ENCODE data around the gene HMGA1.
"Not testable (repeated sequence)": the region's sequence is repeated elsewhere in the genome, so short reads cannot be mapped to it uniquely, and the experiment has no call there.

HMGA1 gene

DNA sequence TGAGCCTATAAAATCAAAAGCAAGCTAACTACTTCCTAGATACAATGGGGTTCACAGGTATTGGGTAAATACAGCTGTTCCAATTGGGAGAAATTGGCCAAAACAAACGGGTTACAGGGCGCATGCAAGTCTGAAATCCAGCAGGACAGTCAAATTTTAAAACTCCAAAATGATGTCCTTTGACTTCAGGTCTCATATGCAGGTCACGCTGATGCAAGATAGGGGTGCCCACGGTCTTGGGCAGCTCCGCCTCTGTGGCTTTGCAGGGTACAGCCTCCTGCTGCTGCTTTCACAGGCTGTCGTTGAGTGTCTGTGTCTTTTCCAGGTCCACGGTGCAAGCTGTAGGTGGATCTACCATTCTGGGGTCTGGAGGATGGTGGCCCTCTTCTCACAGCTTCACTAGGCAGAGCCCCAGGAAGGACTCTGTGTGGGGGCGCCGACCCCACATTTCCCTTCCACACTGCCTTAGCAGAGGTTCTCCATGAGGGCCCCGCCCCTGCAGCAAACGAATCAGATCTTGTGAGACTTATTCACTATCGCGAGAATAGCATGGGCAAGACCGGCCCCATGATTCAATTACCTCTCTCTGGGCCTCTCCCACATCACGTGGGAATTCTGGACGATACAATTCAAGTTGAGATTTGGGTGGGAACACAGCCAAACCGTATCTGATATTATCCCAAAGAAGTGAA lies 24.0 kb downstream of the HMGA1 start:
- Mint-ChIP-seq H3K9me3 (peaks cover 53% of the 10 kb centered on the region), H3K4me1 (no peaks in the 10 kb centered on the region), H3K36me3 (ENCODE audit: low read depth) (peaks cover 37% of the 10 kb centered on the region), H3K4me3 (no peak overlapping the region), H3K27ac (no peak overlapping the region), H3K27me3 (ENCODE audit: low read depth, poor library complexity) (peaks cover 2% of the 10 kb centered on the region)
- TF ChIP-seq, protein P1, sequence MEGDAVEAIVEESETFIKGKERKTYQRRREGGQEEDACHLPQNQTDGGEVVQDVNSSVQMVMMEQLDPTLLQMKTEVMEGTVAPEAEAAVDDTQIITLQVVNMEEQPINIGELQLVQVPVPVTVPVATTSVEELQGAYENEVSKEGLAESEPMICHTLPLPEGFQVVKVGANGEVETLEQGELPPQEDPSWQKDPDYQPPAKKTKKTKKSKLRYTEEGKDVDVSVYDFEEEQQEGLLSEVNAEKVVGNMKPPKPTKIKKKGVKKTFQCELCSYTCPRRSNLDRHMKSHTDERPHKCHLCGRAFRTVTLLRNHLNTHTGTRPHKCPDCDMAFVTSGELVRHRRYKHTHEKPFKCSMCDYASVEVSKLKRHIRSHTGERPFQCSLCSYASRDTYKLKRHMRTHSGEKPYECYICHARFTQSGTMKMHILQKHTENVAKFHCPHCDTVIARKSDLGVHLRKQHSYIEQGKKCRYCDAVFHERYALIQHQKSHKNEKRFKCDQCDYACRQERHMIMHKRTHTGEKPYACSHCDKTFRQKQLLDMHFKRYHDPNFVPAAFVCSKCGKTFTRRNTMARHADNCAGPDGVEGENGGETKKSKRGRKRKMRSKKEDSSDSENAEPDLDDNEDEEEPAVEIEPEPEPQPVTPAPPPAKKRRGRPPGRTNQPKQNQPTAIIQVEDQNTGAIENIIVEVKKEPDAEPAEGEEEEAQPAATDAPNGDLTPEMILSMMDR (IDR thresholded peaks at IDR 0.05) = no peak
- no peak for DNase-seq

DNA sequence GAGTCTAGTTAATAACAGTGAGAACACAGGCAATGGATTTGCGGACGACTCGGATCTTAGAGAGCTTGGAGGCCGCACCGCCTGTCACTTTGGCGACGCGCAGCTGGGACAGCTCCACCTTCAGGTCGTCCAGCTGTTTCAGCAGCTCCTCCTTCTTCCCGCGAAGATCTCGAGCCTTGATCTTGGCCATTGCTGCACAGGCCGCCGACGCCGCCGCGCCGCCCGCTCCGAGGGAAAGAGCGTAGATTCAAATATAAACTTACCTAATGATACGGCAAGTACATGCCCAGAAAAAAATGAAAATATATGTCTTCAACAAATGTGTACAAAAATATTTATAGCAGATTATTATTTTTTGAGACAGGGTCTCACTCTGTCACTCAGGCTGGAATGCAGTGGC lies 26.8 kb downstream of the HMGA1 start:
- H3K27me3 Mint-ChIP-seq (ENCODE audit: low read depth, poor library complexity); H3K4me3 Mint-ChIP-seq; H3K4me1 Mint-ChIP-seq; DNase-seq; H3K27ac Mint-ChIP-seq: not testable (repeated sequence)
- Mint-ChIP-seq H3K36me3 (ENCODE audit: low read depth) (peaks cover 37% of the 10 kb centered on the region), H3K9me3 (peaks cover 58% of the 10 kb centered on the region)

DNA sequence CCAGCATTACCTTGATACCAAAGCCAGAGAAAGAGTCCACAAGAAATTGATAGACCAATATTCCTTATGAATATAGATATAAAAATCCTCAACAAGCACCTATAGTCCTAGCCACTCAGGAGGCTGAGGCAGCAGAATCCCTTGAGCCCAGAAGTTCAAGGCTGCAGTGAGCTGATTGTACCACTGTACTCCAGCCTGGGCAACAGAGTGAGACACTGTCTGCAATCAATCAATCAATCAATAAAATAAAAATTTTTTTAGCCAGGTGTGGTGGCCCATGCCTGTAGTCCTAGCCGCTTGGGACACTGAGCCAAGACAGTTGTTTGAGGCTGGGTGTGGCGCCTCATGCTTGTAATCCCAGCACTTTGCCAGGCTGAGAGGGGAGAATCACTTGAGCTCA lies 31.1 kb downstream of the HMGA1 start:
- Mint-ChIP-seq H3K4me3 (no peak overlapping the region), H3K9me3 (peaks cover 31% of the 10 kb centered on the region), H3K36me3 (ENCODE audit: low read depth) (peaks cover 23% of the 10 kb centered on the region), H3K27me3 (ENCODE audit: low read depth, poor library complexity) (no peaks in the 10 kb centered on the region), H3K27ac (no peak overlapping the region), H3K4me1 (peaks cover 6% of the 10 kb centered on the region)
- no peak for DNase-seq
- TF ChIP-seq, protein P1 (IDR thresholded peaks at IDR 0.05) = no peak

DNA sequence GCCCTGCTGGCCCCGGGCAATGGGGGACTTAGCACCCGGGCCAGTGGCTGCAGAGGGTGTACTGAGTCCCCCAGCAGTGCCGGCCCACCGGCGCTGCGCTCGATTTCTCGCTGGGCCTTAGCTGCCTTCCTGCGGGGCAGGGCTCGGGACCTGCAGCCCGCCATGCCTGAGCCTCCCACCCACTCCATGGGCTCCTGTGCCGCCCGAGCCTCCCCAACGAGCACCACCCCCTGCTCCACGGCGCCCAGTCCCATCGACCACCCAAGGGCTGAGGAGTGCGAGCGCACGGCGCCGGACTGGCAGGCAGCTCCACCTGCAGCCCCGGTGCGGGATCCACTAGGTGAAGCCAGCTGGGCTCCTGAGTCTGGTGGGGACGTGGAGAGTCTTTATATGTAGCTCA lies 32.5 kb downstream of the HMGA1 start:
- not testable (repeated sequence) for H3K4me1 Mint-ChIP-seq; DNase-seq; H3K4me3 Mint-ChIP-seq; H3K27me3 Mint-ChIP-seq (ENCODE audit: low read depth, poor library complexity); H3K27ac Mint-ChIP-seq
- Mint-ChIP-seq H3K9me3 (peaks cover 21% of the 10 kb centered on the region), H3K36me3 (ENCODE audit: low read depth) (peaks cover 15% of the 10 kb centered on the region)

DNA sequence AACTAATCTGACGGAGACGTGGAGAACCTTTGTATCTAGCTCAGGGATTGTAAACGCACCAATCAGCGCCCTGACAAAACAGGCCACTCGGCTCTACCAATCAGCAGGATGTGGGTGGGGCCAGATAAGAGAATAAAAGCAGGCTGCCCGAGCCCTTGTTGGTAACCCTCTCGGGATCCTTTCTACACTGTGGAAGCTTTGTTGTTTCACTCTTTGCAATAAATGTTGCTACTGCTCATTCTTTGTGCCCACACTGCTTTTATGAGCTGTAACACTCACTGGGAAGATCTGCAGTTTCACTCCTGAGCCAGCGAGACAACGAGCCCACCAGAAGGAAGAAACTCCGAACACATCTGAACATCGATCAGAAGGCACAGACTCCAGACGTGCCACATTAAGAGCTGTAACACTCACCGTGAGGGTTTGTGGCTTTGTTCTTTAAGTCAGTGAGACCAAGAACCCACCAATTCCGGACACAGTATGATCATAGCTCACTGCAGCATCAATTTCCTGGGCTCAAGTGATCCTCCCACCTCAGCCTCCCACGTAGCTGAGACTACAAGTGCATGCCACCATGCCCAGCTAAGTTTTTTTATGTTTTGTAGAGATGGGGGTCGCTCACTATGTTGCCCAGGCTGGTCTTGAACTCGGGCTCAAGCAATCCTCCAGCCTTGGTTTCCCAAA lies 33.1 kb downstream of the HMGA1 start:
- H3K27ac Mint-ChIP-seq; DNase-seq; H3K4me3 Mint-ChIP-seq; H3K4me1 Mint-ChIP-seq; H3K27me3 Mint-ChIP-seq (ENCODE audit: low read depth, poor library complexity): not testable (repeated sequence)
- Mint-ChIP-seq H3K36me3 (ENCODE audit: low read depth) (peaks cover 16% of the 10 kb centered on the region), H3K9me3 (peaks cover 15% of the 10 kb centered on the region)

DNA sequence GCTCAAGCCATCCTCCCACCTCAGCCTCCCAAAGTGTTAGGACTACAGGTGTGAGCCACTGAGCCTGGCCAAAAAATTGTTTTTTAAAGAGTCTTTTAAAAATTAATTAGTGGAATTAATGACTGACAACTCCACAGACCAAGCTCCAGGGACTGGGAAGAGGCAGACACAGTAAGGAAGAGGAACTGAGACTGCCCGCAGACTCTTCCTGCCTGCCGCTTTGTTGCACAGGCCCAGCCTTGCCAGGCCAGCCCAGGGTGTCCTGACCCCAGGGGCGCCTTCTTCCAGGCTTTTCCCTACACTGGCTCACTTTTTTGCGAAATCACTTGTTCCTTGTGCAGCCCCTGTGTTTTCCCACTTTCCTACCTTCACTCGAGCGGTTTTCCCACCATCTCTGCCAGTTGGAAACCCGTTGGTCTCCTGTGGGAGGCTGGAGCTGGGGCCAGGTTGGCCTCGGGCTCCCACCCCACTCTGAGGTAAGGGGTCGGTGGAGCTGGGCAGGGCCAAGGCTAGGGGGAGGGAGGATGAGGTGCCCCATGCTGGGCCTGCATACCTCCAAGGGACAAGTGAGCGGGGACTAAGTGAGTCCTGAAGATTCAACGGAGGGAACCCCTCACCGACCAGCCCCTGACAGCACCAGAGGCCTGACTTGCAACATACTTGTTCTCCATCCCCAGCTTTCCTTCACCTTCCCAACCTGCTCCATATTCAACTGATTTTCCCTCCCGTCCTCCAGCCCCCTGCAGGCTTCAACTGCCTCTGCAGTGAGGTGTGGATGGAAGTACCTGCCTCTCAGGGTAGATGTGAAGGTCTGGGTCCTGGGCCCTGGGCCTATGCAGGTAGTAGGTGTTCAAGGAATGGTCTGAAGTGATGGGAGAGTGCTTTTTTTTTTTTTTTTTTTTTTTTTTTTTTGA lies 35.6 kb downstream of the HMGA1 start:
- Mint-ChIP-seq H3K4me1 (peaks cover 19% of the 10 kb centered on the region), H3K4me3 (no peak overlapping the region), H3K9me3 (no peaks in the 10 kb centered on the region), H3K27ac (no peak overlapping the region), H3K36me3 (ENCODE audit: low read depth) (peaks cover 7% of the 10 kb centered on the region), H3K27me3 (ENCODE audit: low read depth, poor library complexity) (peaks cover 7% of the 10 kb centered on the region)
- TF ChIP-seq, protein P1 (IDR thresholded peaks at IDR 0.05) = no peak
- no peak for DNase-seq

DNA sequence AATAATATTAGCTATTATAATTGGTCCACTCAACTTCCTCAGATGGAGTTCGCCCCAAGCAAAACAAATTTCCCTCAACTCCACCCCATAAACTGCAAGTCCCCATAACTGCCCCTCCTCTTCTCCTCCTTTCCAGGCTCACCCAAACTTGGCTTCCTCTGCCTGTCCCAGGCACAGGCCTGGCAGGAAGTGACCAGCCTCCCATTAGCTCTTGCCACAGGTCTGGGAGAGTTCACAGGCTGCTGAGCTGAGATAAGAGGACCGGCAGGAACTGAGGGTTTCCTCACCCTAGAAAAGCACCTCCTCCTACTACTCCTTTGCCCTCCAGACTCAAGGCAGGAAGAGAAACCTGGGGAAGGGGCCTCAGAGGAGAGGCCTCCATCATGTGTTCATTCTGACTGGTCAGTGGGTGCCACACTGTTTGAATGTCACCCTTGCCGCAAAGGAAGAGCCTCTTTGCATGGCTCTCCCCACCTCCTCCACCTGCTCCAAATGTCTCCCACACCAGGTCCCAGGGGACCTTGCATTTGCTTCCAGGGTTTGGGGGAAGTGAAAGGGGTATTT lies 36.7 kb downstream of the HMGA1 start:
- peaks cover 9% of the 10 kb centered on the region for H3K36me3 Mint-ChIP-seq (ENCODE audit: low read depth)
- peaks cover 24% of the 10 kb centered on the region for H3K4me1 Mint-ChIP-seq
- TF ChIP-seq, protein P1 (IDR thresholded peaks at IDR 0.05) = no peak
- H3K27ac Mint-ChIP-seq = no peak overlapping the region
- peaks cover 7% of the 10 kb centered on the region for H3K27me3 Mint-ChIP-seq (ENCODE audit: low read depth, poor library complexity)
- no peak for DNase-seq
- no peaks in the 10 kb centered on the region for H3K9me3 Mint-ChIP-seq
- H3K4me3 Mint-ChIP-seq = no peak overlapping the region

Measured in nephron progenitor cell (in vitro differentiated cells).